NB4 (cell line): ENCODE measurements around the gene ZNF423.

Experiments
- POLR2A ChIP-seq: IDR thresholded peaks from 2 replicates; pipeline ENCODE4 v1.6.1; 2011; ENCODE audit warnings: mild to moderate bottlenecking; ENCODE audit not compliant: insufficient read length; ENCODE audit errors: extremely low read depth
- TF ChIP-seq, protein P1 (sequence below): IDR thresholded peaks from one replicate; pipeline ENCODE4 v1.5.1; 2012; ENCODE audit warnings: low read depth, low read length
- TF ChIP-seq, protein P2 (sequence below): IDR thresholded peaks from 2 replicates; pipeline ENCODE4 v1.6.1; 2011; ENCODE audit warnings: low read depth, low read length

DNA sequence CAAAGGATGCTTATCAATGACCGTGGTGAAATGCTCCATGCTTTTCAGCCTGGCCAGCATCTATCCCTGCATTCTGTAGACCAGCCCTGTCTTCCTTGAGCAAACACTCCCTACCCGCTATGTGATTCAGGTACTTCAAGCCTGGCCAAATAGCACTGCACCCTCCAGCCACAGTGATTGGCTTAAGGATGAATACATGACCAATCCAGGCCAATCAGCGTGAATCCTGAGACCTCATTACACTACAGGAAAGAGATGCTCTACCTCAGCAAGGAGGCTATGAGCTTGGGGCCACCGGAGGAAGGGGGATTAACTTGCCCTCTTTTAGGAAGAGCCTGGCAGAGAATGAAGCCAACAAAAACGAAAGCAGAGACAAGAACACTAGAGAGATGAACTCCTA, 162.5 kb downstream of the ZNF423 start:
- TF ChIP-seq, protein P1, sequence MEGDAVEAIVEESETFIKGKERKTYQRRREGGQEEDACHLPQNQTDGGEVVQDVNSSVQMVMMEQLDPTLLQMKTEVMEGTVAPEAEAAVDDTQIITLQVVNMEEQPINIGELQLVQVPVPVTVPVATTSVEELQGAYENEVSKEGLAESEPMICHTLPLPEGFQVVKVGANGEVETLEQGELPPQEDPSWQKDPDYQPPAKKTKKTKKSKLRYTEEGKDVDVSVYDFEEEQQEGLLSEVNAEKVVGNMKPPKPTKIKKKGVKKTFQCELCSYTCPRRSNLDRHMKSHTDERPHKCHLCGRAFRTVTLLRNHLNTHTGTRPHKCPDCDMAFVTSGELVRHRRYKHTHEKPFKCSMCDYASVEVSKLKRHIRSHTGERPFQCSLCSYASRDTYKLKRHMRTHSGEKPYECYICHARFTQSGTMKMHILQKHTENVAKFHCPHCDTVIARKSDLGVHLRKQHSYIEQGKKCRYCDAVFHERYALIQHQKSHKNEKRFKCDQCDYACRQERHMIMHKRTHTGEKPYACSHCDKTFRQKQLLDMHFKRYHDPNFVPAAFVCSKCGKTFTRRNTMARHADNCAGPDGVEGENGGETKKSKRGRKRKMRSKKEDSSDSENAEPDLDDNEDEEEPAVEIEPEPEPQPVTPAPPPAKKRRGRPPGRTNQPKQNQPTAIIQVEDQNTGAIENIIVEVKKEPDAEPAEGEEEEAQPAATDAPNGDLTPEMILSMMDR, result no peak
- TF ChIP-seq POLR2A, result no peak
- TF ChIP-seq, protein P2, sequence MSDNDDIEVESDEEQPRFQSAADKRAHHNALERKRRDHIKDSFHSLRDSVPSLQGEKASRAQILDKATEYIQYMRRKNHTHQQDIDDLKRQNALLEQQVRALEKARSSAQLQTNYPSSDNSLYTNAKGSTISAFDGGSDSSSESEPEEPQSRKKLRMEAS, result no peak
